Activated T-helper 17 cell treated with anti-CD3 and anti-CD28 coated beads, Interleukin-2, amount 50 U/mL, for 72 hours (primary cell): Measurements from ENCODE around the gene CXCR2. TPM values are rescaled to one million over a fixed set of nuclear protein-coding genes. Genes with fewer than 3 reads are reported as not detected.
"Not testable (repeated sequence)": the region's sequence is repeated elsewhere in the genome, so short reads cannot be mapped to it uniquely, and the experiment has no call there.

Experiments
- ATAC-seq: fragments of 150-1000 bp; cut with Tn5 transposase; replicated peaks from 2 replicates; pipeline ENCODE4 v1.10.0; 2021; ENCODE audit warnings: mild to moderate bottlenecking, moderate library complexity
- H3K27ac Mint-ChIP-seq: one replicate; pipeline ENCODE4 v1.8.0; 2022; ENCODE audit warnings: mixed read lengths
- H3K27me3 Mint-ChIP-seq: one replicate; pipeline ENCODE4 v1.8.0; 2022; ENCODE audit warnings: mixed read lengths
- H3K36me3 Mint-ChIP-seq: one replicate; pipeline ENCODE4 v1.8.0; 2022; ENCODE audit warnings: low read depth, mild to moderate bottlenecking, mixed read lengths
- H3K4me1 Mint-ChIP-seq: one replicate; pipeline ENCODE4 v1.8.0; 2022; ENCODE audit warnings: mixed read lengths
- H3K4me3 Mint-ChIP-seq: one replicate; pipeline ENCODE4 v1.8.0; 2022; ENCODE audit warnings: mild to moderate bottlenecking, mixed read lengths
- H3K9me3 Mint-ChIP-seq: one replicate; pipeline ENCODE4 v1.8.0; 2022; ENCODE audit warnings: mixed read lengths
- total RNA-seq, 2 donors: library from RNA; stranded (reverse); gene quantifications; one replicate each; pipeline ENCODE4 v1.2.3, GENCODE V29; 2022

CXCR2 gene
- total RNA-seq, 2 donors from 2014 or later: 0.48 TPM; not detected in 1

GRCh38 chr2:218121789-218122188, 4.0 kb upstream of the CXCR2 start:
- H3K9me3 Mint-ChIP-seq, H3K4me3 Mint-ChIP-seq, H3K4me1 Mint-ChIP-seq, ATAC-seq, H3K27ac Mint-ChIP-seq, H3K36me3 Mint-ChIP-seq: not testable (repeated sequence)
- H3K27me3 Mint-ChIP-seq: peaks cover 21% of the 10 kb centered on the region

- H3K27ac Mint-ChIP-seq, H3K9me3 Mint-ChIP-seq, H3K4me3 Mint-ChIP-seq, H3K4me1 Mint-ChIP-seq, ATAC-seq, H3K36me3 Mint-ChIP-seq: not testable (repeated sequence)
- peaks cover 21% of the 10 kb centered on the region for H3K27me3 Mint-ChIP-seq
Measured at GRCh38 chr2:218122286-218122685, 3.5 kb upstream of the CXCR2 start.

- peaks cover 3% of the 10 kb centered on the region for H3K4me1 Mint-ChIP-seq
- ATAC-seq: no peak
- peaks cover 4% of the 10 kb centered on the region for H3K9me3 Mint-ChIP-seq
- no peak overlapping the region for H3K4me3 Mint-ChIP-seq
- no peak overlapping the region for H3K27ac Mint-ChIP-seq
- peaks cover 19% of the 10 kb centered on the region for H3K27me3 Mint-ChIP-seq
- no peaks in the 10 kb centered on the region for H3K36me3 Mint-ChIP-seq
Measured at GRCh38 chr2:218123986-218124385, 1.8 kb upstream of the CXCR2 start.

- Mint-ChIP-seq H3K27me3 (peaks cover 23% of the 10 kb centered on the region), H3K4me1 (peaks cover 3% of the 10 kb centered on the region), H3K4me3 (peak overlapping the region; percentile 8), H3K9me3 (peaks cover 4% of the 10 kb centered on the region), H3K36me3 (no peaks in the 10 kb centered on the region), H3K27ac (no peak overlapping the region)
- ATAC-seq: no peak
Measured at GRCh38 chr2:218125095-218125494, 733 bp upstream of the CXCR2 start.

GRCh38 chr2:218127929-218128455, 2.2 kb downstream of the CXCR2 start:
- H3K27me3 Mint-ChIP-seq: peaks cover 20% of the 10 kb centered on the region

GRCh38 chr2:218128781-218129457, 3.1 kb downstream of the CXCR2 start:
- Mint-ChIP-seq H3K27me3 (peaks cover 20% of the 10 kb centered on the region), H3K9me3 (no peaks in the 10 kb centered on the region), H3K4me1 (peaks cover 3% of the 10 kb centered on the region), H3K36me3 (no peaks in the 10 kb centered on the region), H3K27ac (no peak overlapping the region), H3K4me3 (no peak overlapping the region)
- ATAC-seq: no peak

More at GRCh38 chr2:218127929-218128455, 2.2 kb downstream of the CXCR2 start:
- H3K36me3 Mint-ChIP-seq: no peaks in the 10 kb centered on the region
- H3K4me1 Mint-ChIP-seq: peaks cover 3% of the 10 kb centered on the region
- H3K4me3 Mint-ChIP-seq: no peak overlapping the region
- no peak for ATAC-seq
- no peaks in the 10 kb centered on the region for H3K9me3 Mint-ChIP-seq
- H3K27ac Mint-ChIP-seq: no peak overlapping the region

- no peak overlapping the region for H3K27ac Mint-ChIP-seq
- peaks cover 20% of the 10 kb centered on the region for H3K27me3 Mint-ChIP-seq
- H3K4me1 Mint-ChIP-seq: peaks cover 3% of the 10 kb centered on the region
- H3K4me3 Mint-ChIP-seq: no peak overlapping the region
- no peaks in the 10 kb centered on the region for H3K36me3 Mint-ChIP-seq
- no peaks in the 10 kb centered on the region for H3K9me3 Mint-ChIP-seq
- ATAC-seq: no peak
Measured at GRCh38 chr2:218129458-218130135, 3.8 kb downstream of the CXCR2 start.

GRCh38 chr2:218130377-218130776, 4.5 kb downstream of the CXCR2 start:
- Mint-ChIP-seq H3K27ac (no peak overlapping the region), H3K4me1 (peaks cover 2% of the 10 kb centered on the region), H3K9me3 (no peaks in the 10 kb centered on the region), H3K36me3 (no peaks in the 10 kb centered on the region), H3K4me3 (no peak overlapping the region), H3K27me3 (peaks cover 17% of the 10 kb centered on the region)
- ATAC-seq: no peak

- no peaks in the 10 kb centered on the region for H3K9me3 Mint-ChIP-seq
- no peaks in the 10 kb centered on the region for H3K4me1 Mint-ChIP-seq
- H3K36me3 Mint-ChIP-seq: no peaks in the 10 kb centered on the region
- H3K4me3 Mint-ChIP-seq: no peak overlapping the region
- ATAC-seq: no peak
- no peak overlapping the region for H3K27ac Mint-ChIP-seq
- H3K27me3 Mint-ChIP-seq: peaks cover 17% of the 10 kb centered on the region
Measured at GRCh38 chr2:218130822-218131221, 5.0 kb downstream of the CXCR2 start.

- H3K27ac Mint-ChIP-seq: no peak overlapping the region
- peaks cover 37% of the 10 kb centered on the region for H3K27me3 Mint-ChIP-seq
- peaks cover 3% of the 10 kb centered on the region for H3K9me3 Mint-ChIP-seq
- no peak for ATAC-seq
- H3K36me3 Mint-ChIP-seq: no peaks in the 10 kb centered on the region
- no peak overlapping the region for H3K4me3 Mint-ChIP-seq
- H3K4me1 Mint-ChIP-seq: no peaks in the 10 kb centered on the region
Measured at GRCh38 chr2:218137514-218137913, 11.7 kb downstream of the CXCR2 start.

GRCh38 chr2:218138047-218138446, 12.2 kb downstream of the CXCR2 start:
- Mint-ChIP-seq H3K27ac (no peak overlapping the region), H3K36me3 (no peaks in the 10 kb centered on the region), H3K27me3 (peaks cover 37% of the 10 kb centered on the region), H3K4me3 (no peak overlapping the region), H3K9me3 (peaks cover 3% of the 10 kb centered on the region), H3K4me1 (no peaks in the 10 kb centered on the region)
- ATAC-seq: no peak

- H3K4me3 Mint-ChIP-seq: no peak overlapping the region
- H3K27ac Mint-ChIP-seq: no peak overlapping the region
- no peak for ATAC-seq
Measured at GRCh38 chr2:218145124-218145523, 19.3 kb downstream of the CXCR2 start.

GRCh38 chr2:218146056-218146455, 20.2 kb downstream of the CXCR2 start:
- H3K4me3 Mint-ChIP-seq: no peak overlapping the region

More at GRCh38 chr2:218145124-218145523, 19.3 kb downstream of the CXCR2 start:
- no peaks in the 10 kb centered on the region for H3K4me1 Mint-ChIP-seq
- no peaks in the 10 kb centered on the region for H3K9me3 Mint-ChIP-seq
- H3K36me3 Mint-ChIP-seq: no peaks in the 10 kb centered on the region
- H3K27me3 Mint-ChIP-seq: peaks cover 7% of the 10 kb centered on the region

GRCh38 chr2:218149098-218149497, 23.3 kb downstream of the CXCR2 start:
- Mint-ChIP-seq H3K4me3 (no peak overlapping the region), H3K9me3 (no peaks in the 10 kb centered on the region), H3K4me1 (no peaks in the 10 kb centered on the region), H3K27me3 (peaks cover 10% of the 10 kb centered on the region), H3K27ac (no peak overlapping the region), H3K36me3 (no peaks in the 10 kb centered on the region)
- no peak for ATAC-seq

More at GRCh38 chr2:218146056-218146455, 20.2 kb downstream of the CXCR2 start:
- H3K4me1 Mint-ChIP-seq: no peaks in the 10 kb centered on the region
- H3K27ac Mint-ChIP-seq: no peak overlapping the region
- H3K27me3 Mint-ChIP-seq: peaks cover 8% of the 10 kb centered on the region
- no peaks in the 10 kb centered on the region for H3K36me3 Mint-ChIP-seq
- H3K9me3 Mint-ChIP-seq: no peaks in the 10 kb centered on the region
- no peak for ATAC-seq

- Mint-ChIP-seq H3K9me3 (no peaks in the 10 kb centered on the region), H3K4me1 (no peaks in the 10 kb centered on the region), H3K27me3 (peaks cover 12% of the 10 kb centered on the region)
Measured at GRCh38 chr2:218149848-218150440, 24.1 kb downstream of the CXCR2 start.

More at GRCh38 chr2:218149848-218150440, 24.1 kb downstream of the CXCR2 start:
- H3K27ac Mint-ChIP-seq: no peak overlapping the region
- H3K36me3 Mint-ChIP-seq: no peaks in the 10 kb centered on the region
- H3K4me3 Mint-ChIP-seq: no peak overlapping the region
- ATAC-seq: no peak
